A549 (cell line): ENCODE measurements around the gene POLR2I. TPM values are rescaled to one million over a fixed set of nuclear protein-coding genes. Genes with fewer than 3 reads are reported as not detected.
A peak's percentile ranks its signal among the peaks of the same experiment; 100 is the strongest.

Experiments used
- ATAC-seq, 2 experiments: fragments of 200-7000 bp in 1 of 2; fragments of >200 bp in 1 of 2; cut with Nextera tagmentation in 1 of 2; cut with Tn5 transposase in 1 of 2; 3 replicates each; pipeline versions ENCODE4 v1.8.0 to v1.9.1; 2018 to 2020; ENCODE audit warnings: mild to moderate bottlenecking in 1 of 2, moderate library complexity in 1 of 2
- CTCF ChIA-PET: fragments of 300-600 bp; sonication (Branson Sonifier 250); formaldehyde crosslinking; extraction: SDS; loops from one replicate; lab custom pipeline; 2021; ENCODE audit warnings: antibody characterized with exemption, inconsistent platforms; lab: Yijun Ruan, JAX
- POLR2A ChIA-PET: fragments of 350-600 bp; formaldehyde crosslinking; extraction: SDS; loops from one replicate; lab custom pipeline; 2021; ENCODE audit warnings: antibody characterized with exemption, inconsistent platforms; lab: Yijun Ruan, JAX
- DNase-seq, 2 experiments: peaks; one replicate each; pipeline versions ENCODE4 v3.0.0 to v3.0.0-alpha.2; 2011 to 2016; ENCODE audit warnings: low read depth in 1 of 2, low spot score in 1 of 2
- FAIRE-seq: peaks from 2 replicates; lab custom pipeline; 2011; peaks lifted over from hg19 to GRCh38; lab: Jason Lieb, UNC
- H3K27ac ChIP-seq, 2 experiments: fragments of >200 bp; sonication (Bioruptor Twin); formaldehyde crosslinking; 3 replicates each; pipeline ENCODE4 v1.5.1; 2016 to 2017
- H3K4me1 ChIP-seq: fragments of >200 bp; sonication (Bioruptor Twin); formaldehyde crosslinking; 3 replicates; pipeline ENCODE4 v1.6.1; 2016
- H3K4me2 ChIP-seq: fragments of >200 bp; sonication (Bioruptor Twin); formaldehyde crosslinking; 3 replicates; pipeline ENCODE4 v1.6.1; 2016
- H3K4me3 ChIP-seq: fragments of >200 bp; sonication (Bioruptor Twin); formaldehyde crosslinking; 3 replicates; pipeline ENCODE4 v1.5.1; 2016
- H3K9me3 ChIP-seq: fragments of >200 bp; sonication (Bioruptor Twin); formaldehyde crosslinking; 3 replicates; pipeline ENCODE4 v1.6.1; 2016
- CBX2 ChIP-seq: fragments of 200-600 bp; sonication (generic); IDR thresholded peaks from 2 replicates; pipeline ENCODE4 v1.6.1; 2016; ENCODE audit warnings: low read depth, mild to moderate bottlenecking, borderline replicate concordance
- CHD2 ChIP-seq: fragments of 150-350 bp; IDR thresholded peaks from 2 replicates; pipeline ENCODE4 v1.6.1; 2014; ENCODE audit warnings: low read length; ENCODE audit not compliant: partially characterized antibody
- FOSL2 ChIP-seq, 2 experiments: fragments of 450-650 bp in 1 of 2; fragments of >200 bp in 1 of 2; sonication (Bioruptor Twin) in 1 of 2; formaldehyde crosslinking; IDR thresholded peaks; 2 replicates each; pipeline versions ENCODE4 v1.5.0 to v1.6.1; 2016 to 2020; ENCODE audit warnings: mild to moderate bottlenecking in 1 of 2, moderate library complexity in 1 of 2
- HMGXB4 ChIP-seq: fragments of 250-450 bp; sonication (Bioruptor Pico); IDR thresholded peaks from 2 replicates; pipeline ENCODE4 v1.5.0; 2021; ENCODE audit warnings: mild to moderate bottlenecking, moderate library complexity, borderline replicate concordance
- JUN ChIP-seq, 2 experiments: fragments of >200 bp; sonication (Bioruptor Twin); formaldehyde crosslinking; IDR thresholded peaks; 2 replicates in 1 of 2; 3 replicates in 1 of 2; pipeline ENCODE4 v1.6.1; 2016 to 2017
- KDM1A ChIP-seq: fragments of 200-600 bp; sonication (generic); IDR thresholded peaks from 2 replicates; pipeline ENCODE4 v1.6.1; 2016; ENCODE audit warnings: low read depth, mild to moderate bottlenecking
- MYC ChIP-seq: IDR thresholded peaks from 2 replicates; pipeline ENCODE4 v1.6.1; 2012; ENCODE audit warnings: mild to moderate bottlenecking, inconsistent platforms, low read length, improper control_type of control experiment, borderline replicate concordance
- POLR2AphosphoS2 ChIP-seq: conservative IDR thresholded peaks from 2 replicates; pipeline ENCODE4 v1.6.1; 2012; ENCODE audit warnings: low read length, improper control_type of control experiment, inconsistent platforms
- RAD21 ChIP-seq, 2 experiments: fragments of >200 bp in 1 of 2; sonication (Bioruptor Twin) in 1 of 2; formaldehyde crosslinking in 1 of 2; IDR thresholded peaks in 1 of 2; conservative IDR thresholded peaks in 1 of 2; 2 replicates in 1 of 2; 3 replicates in 1 of 2; pipeline ENCODE4 v1.6.1; 2012 to 2018; ENCODE audit warnings: inconsistent platforms in 1 of 2
- SMC3 ChIP-seq: fragments of >200 bp; sonication (Bioruptor Twin); formaldehyde crosslinking; IDR thresholded peaks from 3 replicates; pipeline ENCODE4 v1.6.1; 2018; ENCODE audit warnings: inconsistent platforms
- ZFP36 ChIP-seq: fragments of 450-650 bp; IDR thresholded peaks from 2 replicates; pipeline ENCODE4 v1.6.1; 2014; ENCODE audit warnings: borderline replicate concordance; ENCODE audit not compliant: partially characterized antibody
- WGBS: methylation state at CpG from one replicate; pipeline ENCODE4 v1.1.6; 2017; ENCODE audit errors: missing lambda C conversion rate; 5-methylcytosine and 5-hydroxymethylcytosine counted together
- polyA plus RNA-seq, 4 experiments: library from polyadenylated mRNA; depleted of rRNA in 3 of 4; stranded (reverse); fragments of >200 nt; fragmentation: RNase III in 1 of 4; extraction: RNeasy Plus Mini Kit Qiagen cat#74134 plus additional on column Dnase treatment in 1 of 4; gene quantifications; 2 replicates in 3 of 4; 3 replicates in 1 of 4; pipeline ENCODE4 v1.2.3, GENCODE V29; 2011 to 2017
- TF ChIP-seq, protein P1 (sequence below): fragments of >200 bp; sonication (Bioruptor Twin); formaldehyde crosslinking; IDR thresholded peaks from 3 replicates; pipeline ENCODE4 v1.5.1; 2016
- TF ChIP-seq, protein P2 (sequence below): fragments of 200-600 bp; sonication (generic); IDR thresholded peaks from 2 replicates; pipeline ENCODE4 v1.6.1; 2016; ENCODE audit warnings: antibody characterized with exemption, mild to moderate bottlenecking, moderate library complexity

POLR2I gene
- polyA plus RNA-seq, 2 of the 4 experiments (the other 2 are of a cell fraction): 123 to 277 TPM

DNA sequence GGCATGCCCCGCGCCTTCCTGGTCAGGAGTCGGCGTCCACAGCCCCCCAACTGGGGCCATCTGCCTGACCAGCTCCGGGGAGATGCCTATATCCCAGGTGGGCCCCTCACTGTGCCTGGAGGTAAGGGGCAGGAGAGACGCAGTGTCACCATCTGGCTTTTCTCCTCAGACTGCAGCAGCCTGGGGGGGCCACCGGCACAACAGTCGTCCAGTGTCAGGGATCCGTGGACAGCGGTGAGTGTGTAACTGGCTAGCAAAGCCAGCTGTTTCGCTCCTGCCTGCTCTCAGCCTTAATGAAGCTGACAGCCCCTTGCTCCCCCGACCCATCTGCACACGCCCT is 3.5 kb downstream of the POLR2I start:
- ATAC-seq (no peak), DNase-seq (no peak), FAIRE-seq (no peak)
- CTCF ChIA-PET: interaction anchor here (0.9 to 15.7 kb wide), 8 partner anchors 10 to 180 kb away, joined by 3 to 157 read pairs (median 4); partner anchors contain the start of genes THAP8 and WDR62
- Histone ChIP-seq H3K4me1 (peaks cover 11% of the 10 kb centered on the region), H3K4me2 (no peak overlapping the region), H3K4me3 (no peak overlapping the region), H3K9me3 (no peaks in the 10 kb centered on the region), H3K27ac (no peak overlapping the region)
- 94% methylated on average over 13 of the region's 13 CpGs for WGBS
- TF ChIP-seq CHD2 (no peak), FOSL2 (IDR thresholded peaks at IDR 0.05) (no peak), FOSL2 (CRISPR knock-in tag; IDR thresholded peaks at IDR 0.05) (no peak), CBX2 (no peak), RAD21 (conservative IDR thresholded peaks at IDR 0.05 in 1 of 2, IDR thresholded peaks at IDR 0.05 in 1 of 2) (no peak), HMGXB4 (CRISPR knock-in tag) (no peak), MYC (no peak), SMC3 (no peak)
- TF ChIP-seq, protein P1, sequence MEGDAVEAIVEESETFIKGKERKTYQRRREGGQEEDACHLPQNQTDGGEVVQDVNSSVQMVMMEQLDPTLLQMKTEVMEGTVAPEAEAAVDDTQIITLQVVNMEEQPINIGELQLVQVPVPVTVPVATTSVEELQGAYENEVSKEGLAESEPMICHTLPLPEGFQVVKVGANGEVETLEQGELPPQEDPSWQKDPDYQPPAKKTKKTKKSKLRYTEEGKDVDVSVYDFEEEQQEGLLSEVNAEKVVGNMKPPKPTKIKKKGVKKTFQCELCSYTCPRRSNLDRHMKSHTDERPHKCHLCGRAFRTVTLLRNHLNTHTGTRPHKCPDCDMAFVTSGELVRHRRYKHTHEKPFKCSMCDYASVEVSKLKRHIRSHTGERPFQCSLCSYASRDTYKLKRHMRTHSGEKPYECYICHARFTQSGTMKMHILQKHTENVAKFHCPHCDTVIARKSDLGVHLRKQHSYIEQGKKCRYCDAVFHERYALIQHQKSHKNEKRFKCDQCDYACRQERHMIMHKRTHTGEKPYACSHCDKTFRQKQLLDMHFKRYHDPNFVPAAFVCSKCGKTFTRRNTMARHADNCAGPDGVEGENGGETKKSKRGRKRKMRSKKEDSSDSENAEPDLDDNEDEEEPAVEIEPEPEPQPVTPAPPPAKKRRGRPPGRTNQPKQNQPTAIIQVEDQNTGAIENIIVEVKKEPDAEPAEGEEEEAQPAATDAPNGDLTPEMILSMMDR: no peak
- TF ChIP-seq, protein P2, sequence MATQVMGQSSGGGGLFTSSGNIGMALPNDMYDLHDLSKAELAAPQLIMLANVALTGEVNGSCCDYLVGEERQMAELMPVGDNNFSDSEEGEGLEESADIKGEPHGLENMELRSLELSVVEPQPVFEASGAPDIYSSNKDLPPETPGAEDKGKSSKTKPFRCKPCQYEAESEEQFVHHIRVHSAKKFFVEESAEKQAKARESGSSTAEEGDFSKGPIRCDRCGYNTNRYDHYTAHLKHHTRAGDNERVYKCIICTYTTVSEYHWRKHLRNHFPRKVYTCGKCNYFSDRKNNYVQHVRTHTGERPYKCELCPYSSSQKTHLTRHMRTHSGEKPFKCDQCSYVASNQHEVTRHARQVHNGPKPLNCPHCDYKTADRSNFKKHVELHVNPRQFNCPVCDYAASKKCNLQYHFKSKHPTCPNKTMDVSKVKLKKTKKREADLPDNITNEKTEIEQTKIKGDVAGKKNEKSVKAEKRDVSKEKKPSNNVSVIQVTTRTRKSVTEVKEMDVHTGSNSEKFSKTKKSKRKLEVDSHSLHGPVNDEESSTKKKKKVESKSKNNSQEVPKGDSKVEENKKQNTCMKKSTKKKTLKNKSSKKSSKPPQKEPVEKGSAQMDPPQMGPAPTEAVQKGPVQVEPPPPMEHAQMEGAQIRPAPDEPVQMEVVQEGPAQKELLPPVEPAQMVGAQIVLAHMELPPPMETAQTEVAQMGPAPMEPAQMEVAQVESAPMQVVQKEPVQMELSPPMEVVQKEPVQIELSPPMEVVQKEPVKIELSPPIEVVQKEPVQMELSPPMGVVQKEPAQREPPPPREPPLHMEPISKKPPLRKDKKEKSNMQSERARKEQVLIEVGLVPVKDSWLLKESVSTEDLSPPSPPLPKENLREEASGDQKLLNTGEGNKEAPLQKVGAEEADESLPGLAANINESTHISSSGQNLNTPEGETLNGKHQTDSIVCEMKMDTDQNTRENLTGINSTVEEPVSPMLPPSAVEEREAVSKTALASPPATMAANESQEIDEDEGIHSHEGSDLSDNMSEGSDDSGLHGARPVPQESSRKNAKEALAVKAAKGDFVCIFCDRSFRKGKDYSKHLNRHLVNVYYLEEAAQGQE: no peak
- POLR2A ChIA-PET: no interaction called here

GRCh38 chr19:36110487-36111199 is 4.0 kb downstream of the POLR2I start, which contains the start of gene OVOL3:
TSS of gene OVOL3 (plus strand) at chr19:36111143. CDS start at chr19:36111203, 60 bp downstream.
- POLR2A ChIA-PET: interaction anchor here (0.6 kb wide), 1 partner anchor 227 kb away, joined by 3 read pairs; no protein-coding TSS in a partner anchor
- no peak within 1 kb of the TSS for H3K4me2 ChIP-seq
- no peak for DNase-seq
- no peak for ATAC-seq
- FAIRE-seq: no peak
- WGBS: 100% methylated on average over 1 of the region's 1 CpG
- no peaks in the 10 kb centered on the region for H3K9me3 ChIP-seq
- H3K27ac ChIP-seq: no peak within 1 kb of the TSS
- TF ChIP-seq ZFP36: peak; percentile 78
- TF ChIP-seq KDM1A: 0 out of 2 replicates have a peak, but pooled peaks have one; percentile 13
- no peak for TF ChIP-seq JUN (IDR thresholded peaks at IDR 0.05)
- no peak for TF ChIP-seq POLR2AphosphoS2
- CTCF ChIA-PET: interaction anchor here (0.6 to 15.7 kb wide), 13 partner anchors 9 to 1821 kb away, joined by 3 to 157 read pairs (median 4); partner anchors contain the start of genes THAP8 and WDR62
- H3K4me3 ChIP-seq: no peak within 1 kb of the TSS
- peaks cover 9% of the 10 kb centered on the region; the same call in 2 of the 3 replicates for H3K4me1 ChIP-seq
